Measurements from ENCODE around the gene JCAD. TPM values are rescaled to one million over a fixed set of nuclear protein-coding genes. Genes with fewer than 3 reads are reported as not detected.

Gene JCAD
- total RNA-seq, 1 donor from 2014 or later = 107 TPM

DNA sequence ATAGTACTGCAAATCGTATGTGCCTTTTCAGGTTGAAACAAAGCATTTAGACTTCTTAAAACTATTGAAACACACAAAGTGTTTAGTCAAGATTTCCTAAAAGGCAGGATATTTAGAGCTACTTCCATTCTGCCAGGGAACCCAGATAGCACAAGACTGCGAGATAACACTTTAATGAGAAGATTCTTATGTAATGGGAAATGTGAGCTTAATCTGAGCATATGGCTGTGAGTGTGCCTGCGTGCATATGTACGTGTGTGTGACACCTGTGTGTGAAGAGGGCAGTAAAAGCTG, 14.3 kb upstream of the JCAD start:
- DNase-seq (ENCODE audit: extremely low read depth, low read depth, low spot score) = no peak

DNA sequence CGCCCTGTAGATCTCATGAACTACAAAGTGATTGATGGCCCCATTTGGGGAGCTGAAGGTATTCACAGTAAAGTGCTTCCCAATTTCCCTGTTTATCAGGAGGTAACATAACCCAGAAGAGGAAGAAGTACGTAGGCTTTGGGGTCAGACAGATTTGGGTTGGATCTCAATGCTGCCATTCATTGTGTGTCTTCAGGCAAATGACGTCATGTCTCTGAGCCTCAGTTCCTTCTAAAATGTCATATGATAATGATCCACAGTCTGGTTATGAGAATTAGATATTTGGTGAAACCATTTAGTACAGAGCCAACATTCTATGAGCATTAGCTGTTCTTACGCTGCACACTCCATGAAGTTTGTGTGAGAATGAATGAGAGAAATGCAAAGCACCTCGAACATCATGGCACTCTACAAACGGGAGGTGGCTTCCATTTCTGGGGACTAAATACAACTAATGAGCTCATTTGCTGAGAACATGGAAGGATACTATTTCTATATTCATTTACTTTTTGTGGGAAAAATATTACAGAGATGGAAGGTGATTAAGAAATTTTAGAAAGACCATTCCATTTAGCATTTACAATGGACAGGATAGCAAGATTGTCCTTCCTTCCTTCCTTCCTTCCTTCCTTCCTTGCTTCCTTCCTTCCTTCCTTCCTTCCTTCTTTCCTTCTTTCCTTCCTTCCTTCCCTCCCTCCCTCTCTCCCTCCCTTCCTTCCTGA, 13.8 kb upstream of the JCAD start:
- DNase-seq (ENCODE audit: extremely low read depth, low read depth, low spot score) = no peak

DNA sequence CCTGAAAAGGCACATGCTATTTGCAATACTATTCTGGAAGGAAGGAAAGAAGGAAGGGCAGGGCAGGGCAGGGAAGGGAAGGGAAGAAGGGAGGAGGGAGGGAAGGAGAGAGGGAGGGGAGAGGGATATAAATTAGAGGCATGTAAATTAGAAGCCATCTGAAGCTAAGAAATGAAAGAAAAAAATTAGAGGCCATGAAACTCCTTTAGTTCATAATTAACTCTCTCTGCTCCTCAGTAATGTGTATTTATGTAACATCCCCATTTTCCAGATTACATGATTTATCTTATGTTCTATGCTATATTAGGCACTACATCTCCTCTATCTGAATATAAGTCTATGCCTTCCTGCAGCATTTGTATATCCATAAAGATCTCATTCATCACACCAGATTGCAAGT, 12.7 kb upstream of the JCAD start:
- DNase-seq (ENCODE audit: extremely low read depth, low read depth, low spot score) = no peak

DNA sequence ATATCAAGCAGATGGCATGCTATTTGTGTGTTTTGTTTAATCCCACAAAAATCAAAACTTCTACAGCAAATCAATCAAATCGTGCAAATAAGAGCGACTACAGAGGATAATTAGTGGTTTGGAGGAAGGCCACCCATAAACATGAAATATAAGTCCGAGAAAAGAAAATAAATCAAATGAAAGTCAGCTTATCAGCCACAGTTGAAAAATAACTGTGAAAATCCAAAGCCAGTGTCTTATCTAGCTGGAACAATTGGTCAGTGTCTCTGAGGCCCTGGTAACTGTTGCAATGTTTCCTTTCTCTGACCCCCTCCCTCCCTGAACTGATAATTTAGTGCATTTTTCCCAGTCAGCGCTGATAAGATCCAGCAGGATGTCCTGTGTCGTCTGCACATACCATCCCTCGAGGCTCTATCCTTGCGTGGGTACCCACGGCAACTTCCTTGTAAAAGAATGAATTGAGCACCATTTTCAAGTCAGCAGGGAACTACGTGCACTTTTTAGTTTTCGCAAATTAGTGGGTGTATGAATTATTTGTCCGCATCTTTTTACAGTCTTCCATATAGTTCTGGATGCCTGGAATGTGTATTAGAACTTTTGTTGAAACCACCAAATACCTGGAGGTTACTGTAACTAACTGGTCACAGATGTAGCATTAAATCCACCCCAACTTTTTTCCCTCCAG, 10.8 kb upstream of the JCAD start:
- DNase-seq (ENCODE audit: extremely low read depth, low read depth, low spot score) = no peak

DNA sequence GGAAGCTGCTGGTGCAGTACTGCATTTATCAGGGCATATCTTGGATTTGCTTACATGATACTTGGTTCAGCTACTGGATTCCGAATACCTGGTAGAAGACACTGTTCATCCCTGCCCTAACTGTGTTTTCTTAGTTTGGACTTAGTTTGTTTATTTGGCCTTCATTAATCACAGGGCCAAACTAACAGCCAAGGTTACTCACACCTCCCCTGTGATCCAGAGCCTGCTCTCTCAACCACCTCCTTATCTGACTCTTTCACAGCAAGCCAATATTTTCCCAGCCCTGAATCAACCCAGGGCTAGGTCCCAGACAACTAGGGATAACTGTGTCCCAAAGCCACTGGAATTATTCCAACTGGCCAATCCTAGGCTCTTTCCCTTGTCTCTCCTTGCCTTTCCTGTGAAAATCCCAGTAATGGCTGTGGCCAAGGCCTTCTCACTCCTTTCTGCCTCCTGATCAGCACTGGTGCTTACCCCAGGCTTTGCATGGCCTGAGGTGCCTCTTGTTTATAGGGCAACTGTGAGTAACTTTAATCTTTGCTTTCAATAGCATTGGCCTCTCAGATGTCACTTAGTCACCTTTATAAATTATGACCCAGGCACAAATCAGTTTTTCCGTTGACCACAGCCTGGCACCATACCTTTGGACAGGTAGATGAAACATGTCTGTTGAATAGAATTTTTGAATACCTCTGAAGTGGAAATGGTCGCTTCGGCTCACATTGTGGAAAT, 9.3 kb upstream of the JCAD start:
- no peak for DNase-seq (ENCODE audit: extremely low read depth, low read depth, low spot score)

DNA sequence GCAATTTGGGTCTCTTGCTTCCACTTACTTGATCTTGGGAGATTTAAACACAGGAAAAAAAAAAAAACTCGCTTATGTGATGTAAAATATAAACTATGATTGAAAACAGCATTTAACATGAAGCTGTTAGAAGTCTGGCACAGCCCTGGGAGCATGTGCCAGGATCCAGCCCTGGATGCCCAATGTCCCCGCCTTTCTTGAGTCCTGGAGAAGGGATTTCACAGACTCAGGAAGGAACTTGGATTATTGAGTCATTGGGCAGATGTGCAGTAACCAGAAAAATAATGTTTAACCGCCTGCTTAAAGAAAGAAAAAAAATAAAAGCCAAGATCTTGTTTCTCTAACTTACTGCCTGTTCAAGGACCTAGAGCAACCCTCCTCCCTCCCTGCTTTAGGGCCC, 3.7 kb upstream of the JCAD start:
- DNase-seq (ENCODE audit: extremely low read depth, low read depth, low spot score) = no peak

DNA sequence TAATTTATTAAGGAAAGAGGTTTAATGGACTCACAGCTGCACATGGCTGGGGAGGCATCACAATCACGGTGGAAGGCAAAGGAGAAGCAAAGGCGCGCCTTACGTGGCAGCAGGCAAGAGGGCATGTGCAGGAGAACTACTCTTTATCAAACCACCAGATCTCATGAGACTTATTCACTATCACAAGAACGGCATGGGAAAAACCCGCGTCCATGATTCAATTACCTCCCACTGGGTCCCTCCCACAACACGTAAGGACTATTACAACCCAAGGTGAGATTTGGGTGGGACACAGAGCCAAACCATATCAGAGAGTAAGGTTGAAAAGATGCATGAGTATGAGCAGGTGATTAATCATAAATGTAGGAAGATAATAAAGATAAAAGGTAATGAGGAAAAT, 3.2 kb upstream of the JCAD start:
- no peak for DNase-seq (ENCODE audit: extremely low read depth, low read depth, low spot score)

DNA sequence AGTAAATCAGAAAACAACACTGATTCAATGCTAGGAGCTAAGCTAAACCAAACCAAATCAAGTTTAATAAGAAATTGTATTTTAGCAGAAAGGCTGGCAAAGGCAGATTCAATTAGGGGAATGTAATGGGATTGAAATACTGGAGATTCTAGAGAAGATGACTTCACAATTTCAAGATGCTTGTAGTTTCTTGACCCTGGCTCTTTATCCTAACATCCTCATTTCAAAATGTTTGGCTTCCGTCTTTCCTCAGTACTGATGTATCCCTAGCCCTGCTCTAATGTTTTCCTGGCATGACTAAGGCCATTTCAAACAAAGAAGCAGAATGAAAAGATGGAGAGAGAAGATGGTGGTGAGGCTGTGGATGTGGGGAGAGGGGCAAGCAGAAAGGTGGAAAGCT, 2.7 kb upstream of the JCAD start:
- no peak for DNase-seq (ENCODE audit: extremely low read depth, low read depth, low spot score)

DNA sequence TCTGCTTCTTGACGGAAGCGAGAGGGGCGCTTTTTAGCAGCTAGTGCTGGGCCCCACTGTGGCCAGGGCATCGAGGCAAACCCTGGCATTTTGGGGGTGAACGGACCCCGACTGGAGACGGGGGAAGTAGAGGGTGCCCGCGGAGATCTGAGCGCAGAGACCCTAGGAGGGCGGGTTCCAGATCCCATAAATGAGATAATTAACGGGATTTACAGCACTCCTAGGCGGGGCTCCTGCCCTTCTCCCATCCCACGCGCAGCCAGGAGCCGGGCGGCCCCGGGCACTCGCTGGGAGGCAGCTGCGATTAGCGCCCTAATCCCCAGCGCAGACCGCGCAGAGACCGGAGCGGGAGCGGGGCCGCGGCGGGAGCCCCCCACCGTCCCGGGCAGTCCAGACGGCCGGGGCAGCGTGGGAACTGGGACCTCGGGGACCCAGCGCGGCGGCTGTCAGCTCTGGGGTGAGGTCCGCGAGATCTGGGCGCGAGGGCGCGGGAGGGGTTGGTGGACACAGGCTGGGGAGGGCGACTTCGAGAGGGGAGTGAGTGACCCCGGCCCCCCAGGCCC, 735 bp downstream of the JCAD start:
- no peak for DNase-seq (ENCODE audit: extremely low read depth, low read depth, low spot score)

DNA sequence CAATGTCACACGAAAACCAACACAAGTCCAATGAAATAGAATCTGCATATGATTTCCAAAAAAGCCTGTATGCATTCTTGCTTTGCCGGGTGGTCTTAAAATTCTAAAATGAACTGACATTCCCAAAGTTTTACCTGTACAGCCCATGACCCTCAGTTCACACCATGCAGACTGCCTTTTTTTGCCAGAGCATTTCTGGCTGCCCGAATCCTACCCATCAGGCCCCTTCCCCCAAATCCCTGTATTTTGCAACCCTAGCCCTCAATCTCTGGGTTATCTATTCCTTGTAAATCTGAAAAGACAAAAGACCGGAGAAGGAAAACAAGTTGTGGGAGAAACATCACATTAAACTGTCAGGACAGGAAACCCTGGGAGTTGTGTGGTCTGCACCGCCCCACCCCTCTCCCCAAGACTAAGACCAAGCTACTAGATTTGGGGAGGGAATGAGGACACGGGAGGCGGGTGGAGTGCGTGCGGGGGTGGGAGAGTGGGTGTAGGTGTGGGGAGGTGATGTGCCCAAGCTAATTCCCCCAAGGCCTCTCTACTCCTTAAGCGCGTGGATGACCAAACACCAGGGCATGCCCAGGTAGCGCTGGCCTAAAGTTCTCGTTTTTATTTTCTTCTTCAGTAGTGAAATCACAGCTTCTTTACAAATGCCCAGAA, 1.4 kb downstream of the JCAD start:
- DNase-seq (ENCODE audit: extremely low read depth, low read depth, low spot score) = no peak

DNA sequence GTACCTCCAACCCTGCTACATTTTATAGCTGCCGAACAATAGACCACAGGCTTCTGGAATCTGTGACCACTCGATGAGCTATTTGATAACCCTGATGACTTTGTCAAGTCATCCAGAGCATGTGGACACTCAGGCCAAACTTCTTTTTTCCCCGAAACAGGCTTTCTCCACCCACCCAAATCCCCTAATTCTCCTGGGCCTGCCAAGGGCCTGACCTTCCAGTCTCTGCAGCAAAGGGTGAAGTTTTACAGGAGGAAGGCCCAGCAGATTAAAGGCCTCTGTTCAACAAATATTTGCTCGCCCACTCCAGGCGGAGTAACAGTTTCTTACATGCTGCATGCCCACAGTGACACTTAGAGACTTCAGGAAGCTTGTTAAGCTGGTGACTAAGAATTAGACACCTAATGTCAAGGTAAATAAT, 2.0 kb downstream of the JCAD start:
- DNase-seq (ENCODE audit: extremely low read depth, low read depth, low spot score) = no peak

DNA sequence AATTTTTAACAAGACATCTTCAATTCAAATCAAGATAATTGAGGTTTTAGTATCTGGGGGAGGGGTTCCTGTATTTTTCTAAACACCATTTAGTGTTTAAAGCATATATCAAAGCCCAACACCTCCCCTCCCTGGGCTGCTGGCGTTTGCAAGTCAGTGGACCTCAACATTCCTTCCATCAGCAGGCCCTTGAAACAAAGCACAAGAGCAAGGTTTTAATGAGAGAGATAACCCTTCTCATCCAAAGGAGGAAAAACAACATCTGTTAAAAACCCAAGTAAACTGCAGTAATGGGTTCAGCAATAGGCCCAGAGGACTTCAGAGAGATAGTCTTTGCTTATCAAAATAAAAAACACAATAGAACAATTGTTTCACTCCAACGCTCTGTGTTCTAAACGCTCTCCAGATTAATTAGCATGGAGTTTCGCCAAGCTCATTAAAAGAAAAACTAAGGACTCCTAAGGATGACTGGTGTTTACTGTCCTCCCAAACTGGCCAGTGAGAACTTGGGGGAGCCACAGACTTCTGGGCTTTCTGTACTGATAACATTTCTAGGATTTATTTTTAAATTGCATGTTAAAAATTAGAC, 2.5 kb downstream of the JCAD start:
- DNase-seq (ENCODE audit: extremely low read depth, low read depth, low spot score) = no peak

DNA sequence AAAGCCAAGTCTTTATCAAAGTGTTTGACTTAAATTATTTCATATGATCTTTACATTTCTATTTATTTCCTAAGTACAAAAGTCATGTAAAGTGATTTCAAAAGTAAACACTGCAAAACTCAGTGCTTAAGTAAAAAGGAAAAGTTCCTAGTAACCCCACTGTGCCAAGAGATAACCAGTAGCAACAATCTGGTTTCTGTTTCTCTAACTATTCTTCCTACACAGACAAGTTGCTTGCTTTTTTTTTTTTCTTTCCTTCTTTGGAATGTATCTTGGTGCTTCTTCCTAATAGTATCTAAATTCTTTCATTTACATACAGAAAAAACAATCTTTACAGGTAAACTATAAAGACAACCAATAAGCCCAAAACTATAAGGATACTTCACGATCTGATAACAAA, 3.1 kb downstream of the JCAD start:
- DNase-seq (ENCODE audit: extremely low read depth, low read depth, low spot score) = no peak

DNA sequence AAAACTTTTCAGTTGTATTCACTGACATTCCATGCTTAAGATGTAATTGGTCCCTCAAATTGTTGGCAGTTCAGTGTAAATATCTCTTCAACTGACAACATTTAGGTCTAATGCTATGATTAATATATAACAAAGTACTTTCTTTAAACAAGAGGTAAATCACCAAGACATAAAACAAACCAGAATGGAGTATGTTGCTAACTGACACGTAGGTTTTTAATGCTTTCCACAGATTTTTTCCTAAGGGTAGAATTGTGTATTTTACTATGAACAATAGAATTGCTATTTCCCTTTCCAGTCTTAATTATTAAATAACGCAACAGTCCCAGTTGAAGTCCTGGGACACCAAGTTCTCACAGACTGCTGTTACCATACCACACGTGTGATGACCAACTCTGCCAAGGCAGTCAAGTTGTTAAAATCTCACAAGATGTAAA, 4.1 kb downstream of the JCAD start:
- DNase-seq (ENCODE audit: extremely low read depth, low read depth, low spot score) = no peak

DNA sequence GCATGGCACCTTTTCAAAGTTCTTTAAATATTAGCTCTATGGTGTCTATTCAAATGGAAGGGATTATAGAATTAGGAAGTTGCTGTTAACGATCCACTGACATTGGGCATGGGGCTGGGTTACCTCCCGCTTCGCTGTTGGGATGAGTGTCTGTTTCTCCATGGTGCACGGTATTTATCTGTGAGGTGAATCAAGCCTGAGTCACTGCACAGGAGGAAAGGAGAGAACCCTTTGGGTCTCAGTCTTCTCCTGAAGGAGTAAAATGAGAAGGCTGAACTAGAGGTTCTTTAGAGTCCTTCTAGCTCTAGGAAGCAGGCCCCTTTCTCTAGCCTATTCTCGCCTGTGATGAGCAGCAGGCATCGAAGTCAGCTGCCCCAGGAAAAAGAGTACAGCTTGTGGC, 7.3 kb downstream of the JCAD start:
- no peak for DNase-seq (ENCODE audit: extremely low read depth, low read depth, low spot score)

DNA sequence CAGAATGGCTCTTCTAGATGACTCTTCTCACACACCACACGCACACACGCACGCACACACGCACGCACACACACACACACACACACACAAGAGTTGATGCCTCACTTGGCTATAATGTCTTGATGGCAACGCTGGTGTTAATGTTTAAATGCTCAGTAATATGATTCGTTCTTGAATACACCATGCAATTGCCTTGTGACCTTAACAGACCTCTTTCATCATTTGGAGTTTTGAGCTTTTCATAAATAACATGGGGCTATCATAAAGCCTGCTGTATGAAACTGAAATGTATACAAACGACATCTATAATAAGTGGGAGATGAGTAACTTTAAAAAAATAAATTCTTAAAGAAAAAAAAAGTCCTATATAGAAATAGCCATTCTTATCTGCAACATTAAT, 8.2 kb downstream of the JCAD start:
- no peak for DNase-seq (ENCODE audit: extremely low read depth, low read depth, low spot score)

DNA sequence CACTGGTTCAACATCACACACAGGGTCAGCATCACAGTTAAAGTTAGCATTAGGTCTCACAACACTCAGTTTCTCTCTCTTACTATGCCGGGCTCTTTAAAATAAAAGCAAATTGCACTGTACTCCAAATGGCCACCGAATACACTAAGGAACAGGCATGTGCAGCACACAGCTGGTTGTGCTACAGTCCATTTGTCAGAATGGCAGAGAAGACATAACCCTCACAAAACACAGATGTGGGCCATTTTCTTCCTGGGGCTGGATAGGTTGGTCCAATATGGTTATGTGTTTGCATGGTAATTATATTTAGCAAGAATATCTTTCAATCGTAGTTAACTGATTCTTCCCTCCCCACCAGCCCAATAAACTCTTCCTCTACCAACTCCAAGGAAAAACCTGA, 9.0 kb downstream of the JCAD start:
- no peak for DNase-seq (ENCODE audit: extremely low read depth, low read depth, low spot score)

DNA sequence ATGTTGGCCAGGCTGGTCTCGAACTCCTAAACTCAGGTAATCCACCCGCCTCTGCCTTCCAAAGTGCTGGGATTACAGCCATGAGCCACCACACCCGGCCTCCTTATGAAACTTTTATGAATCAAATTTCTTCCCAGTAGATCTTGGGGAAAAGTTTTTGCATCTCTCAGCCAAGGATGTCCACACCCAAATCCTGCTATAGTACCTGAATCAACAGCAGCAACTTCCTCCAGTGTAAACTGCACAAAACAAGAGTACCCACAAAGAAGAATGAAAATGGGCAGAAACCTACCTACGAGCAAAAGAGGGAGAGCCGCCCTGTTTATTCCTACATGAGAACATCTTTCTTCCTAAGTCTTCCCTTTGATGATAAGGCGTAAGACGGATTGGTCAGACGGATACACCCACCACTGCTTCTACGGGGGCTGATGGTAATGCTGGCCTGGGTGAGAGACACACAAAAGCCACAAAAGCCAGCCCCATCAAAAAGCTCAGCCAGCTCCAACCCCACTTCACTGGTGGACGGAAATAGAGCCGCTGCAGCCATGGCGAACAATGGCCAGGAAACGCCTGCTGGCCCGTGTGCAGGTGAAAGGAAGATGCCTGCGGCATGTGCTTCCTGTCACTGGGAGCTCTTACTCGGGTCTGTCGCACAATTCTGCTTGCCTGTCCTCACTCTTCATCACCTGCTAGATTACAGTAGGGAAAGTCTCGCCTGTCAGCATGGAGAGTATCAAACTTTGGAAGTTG, 10.4 kb downstream of the JCAD start:
- DNase-seq (ENCODE audit: extremely low read depth, low read depth, low spot score) = no peak

DNA sequence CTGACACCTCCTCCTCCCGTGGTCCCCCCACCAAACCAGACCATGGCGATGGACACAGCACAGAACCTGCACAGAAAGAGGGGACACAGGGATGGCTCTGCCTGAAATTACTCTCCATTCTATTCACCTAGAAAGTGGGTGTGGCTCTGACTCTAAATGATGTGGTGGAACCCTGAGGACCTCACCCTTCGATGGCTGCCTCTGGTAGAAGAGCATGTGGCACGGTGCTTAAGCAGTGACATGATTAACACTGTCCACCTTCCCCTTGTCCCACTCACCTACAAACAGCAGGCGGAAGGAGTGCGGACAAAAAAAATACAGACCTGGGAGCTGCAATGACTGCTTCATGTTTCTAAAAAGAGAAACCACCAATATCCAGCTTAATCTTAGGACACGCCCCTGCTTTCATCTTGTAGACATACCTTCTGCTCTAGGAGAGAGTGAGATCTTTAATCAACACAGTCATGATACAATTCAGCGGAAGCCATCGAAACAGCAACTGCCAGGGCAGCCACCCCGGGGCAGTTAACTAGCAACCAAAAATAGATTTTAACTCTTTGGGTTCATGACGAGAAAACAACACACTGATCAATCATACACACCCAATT, 11.4 kb downstream of the JCAD start:
- DNase-seq (ENCODE audit: extremely low read depth, low read depth, low spot score) = no peak

DNA sequence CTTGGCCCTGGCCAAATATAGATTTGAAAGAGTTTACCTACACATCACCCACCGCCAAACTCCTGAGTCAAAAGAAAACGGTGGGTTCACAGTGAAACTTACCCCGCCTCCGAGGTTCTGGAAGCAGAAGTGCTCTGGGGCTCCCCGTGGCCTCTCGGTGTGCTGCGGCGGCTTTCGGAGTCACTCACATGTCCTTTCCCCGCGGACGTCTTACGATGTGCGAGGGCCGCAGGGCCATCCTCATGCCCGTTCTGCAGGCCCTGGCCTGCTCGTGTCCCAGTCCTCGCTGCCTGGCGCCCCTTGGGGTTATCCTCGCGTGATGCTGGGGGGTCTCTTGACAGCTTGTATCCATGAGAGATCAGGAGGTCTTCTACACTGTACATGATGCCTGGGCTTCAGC, 12.0 kb downstream of the JCAD start:
- no peak for DNase-seq (ENCODE audit: extremely low read depth, low read depth, low spot score)
